Measurements from ENCODE around the gene CTNNBIP1.

DNA sequence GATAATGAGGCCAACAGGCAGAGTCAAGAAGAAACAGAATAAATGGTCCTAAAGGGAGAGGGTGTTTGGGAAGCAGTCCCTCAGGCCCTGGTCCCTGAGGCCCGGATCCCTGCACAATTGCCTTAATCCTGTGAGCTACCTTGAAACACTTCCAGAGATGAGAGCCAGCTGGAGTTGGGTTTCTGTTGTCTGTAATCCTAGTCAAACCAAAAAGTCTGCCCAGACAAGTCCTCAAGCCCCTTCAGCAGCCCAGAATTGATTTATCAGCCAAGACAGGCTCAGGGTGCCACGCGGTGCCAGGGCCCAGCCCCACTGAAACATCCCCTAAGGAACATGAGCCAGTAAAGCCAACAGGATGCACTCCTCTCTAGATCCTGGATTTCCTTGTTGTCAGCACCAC, 69.9 kb downstream of the CTNNBIP1 start:
- TF ChIP-seq, protein P1, sequence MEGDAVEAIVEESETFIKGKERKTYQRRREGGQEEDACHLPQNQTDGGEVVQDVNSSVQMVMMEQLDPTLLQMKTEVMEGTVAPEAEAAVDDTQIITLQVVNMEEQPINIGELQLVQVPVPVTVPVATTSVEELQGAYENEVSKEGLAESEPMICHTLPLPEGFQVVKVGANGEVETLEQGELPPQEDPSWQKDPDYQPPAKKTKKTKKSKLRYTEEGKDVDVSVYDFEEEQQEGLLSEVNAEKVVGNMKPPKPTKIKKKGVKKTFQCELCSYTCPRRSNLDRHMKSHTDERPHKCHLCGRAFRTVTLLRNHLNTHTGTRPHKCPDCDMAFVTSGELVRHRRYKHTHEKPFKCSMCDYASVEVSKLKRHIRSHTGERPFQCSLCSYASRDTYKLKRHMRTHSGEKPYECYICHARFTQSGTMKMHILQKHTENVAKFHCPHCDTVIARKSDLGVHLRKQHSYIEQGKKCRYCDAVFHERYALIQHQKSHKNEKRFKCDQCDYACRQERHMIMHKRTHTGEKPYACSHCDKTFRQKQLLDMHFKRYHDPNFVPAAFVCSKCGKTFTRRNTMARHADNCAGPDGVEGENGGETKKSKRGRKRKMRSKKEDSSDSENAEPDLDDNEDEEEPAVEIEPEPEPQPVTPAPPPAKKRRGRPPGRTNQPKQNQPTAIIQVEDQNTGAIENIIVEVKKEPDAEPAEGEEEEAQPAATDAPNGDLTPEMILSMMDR (IDR thresholded peaks at IDR 0.05): no peak
- no peak for TF ChIP-seq POLR2A (IDR thresholded peaks at IDR 0.05)
